HEK293 (cell line): Measurements from ENCODE around the gene SYNM.
A peak's percentile ranks its signal among the peaks of the same experiment; 100 is the strongest.

Source experiments
- BCL11A ChIP-seq: fragments of 450-650 bp; formaldehyde crosslinking; IDR thresholded peaks from 2 replicates; pipeline ENCODE4 v1.5.1; 2016; ENCODE audit warnings: low read depth, missing biosample characterization, missing genetic modification characterization
- CTCF ChIP-seq: fragments of 450-650 bp; formaldehyde crosslinking; IDR thresholded peaks from 2 replicates; pipeline ENCODE4 v1.5.1; 2016; ENCODE audit warnings: missing biosample characterization, missing genetic modification characterization
- ELK4 ChIP-seq: IDR thresholded peaks from 2 replicates; pipeline ENCODE4 v1.6.1; 2011; ENCODE audit warnings: mild to moderate bottlenecking, low read depth, low read length, borderline replicate concordance
- GFI1B ChIP-seq: fragments of 450-650 bp; formaldehyde crosslinking; IDR thresholded peaks from 2 replicates; pipeline ENCODE4 v1.5.1; 2016; ENCODE audit warnings: missing biosample characterization, missing genetic modification characterization
- GLIS2 ChIP-seq: fragments of 450-650 bp; formaldehyde crosslinking; IDR thresholded peaks from 2 replicates; pipeline ENCODE4 v1.5.1; 2016; ENCODE audit warnings: missing biosample characterization, missing genetic modification characterization
- KLF8 ChIP-seq: fragments of 450-650 bp; formaldehyde crosslinking; IDR thresholded peaks from 2 replicates; pipeline ENCODE4 v1.5.1; 2016; ENCODE audit warnings: missing biosample characterization, missing genetic modification characterization
- MZF1 ChIP-seq: fragments of 450-650 bp; formaldehyde crosslinking; IDR thresholded peaks from 2 replicates; pipeline ENCODE4 v1.5.1; 2017; ENCODE audit warnings: missing biosample characterization, missing genetic modification characterization, borderline replicate concordance
- SALL2 ChIP-seq: fragments of 450-650 bp; formaldehyde crosslinking; IDR thresholded peaks from 2 replicates; pipeline ENCODE4 v1.5.0; 2017; ENCODE audit warnings: missing biosample characterization, mild to moderate bottlenecking, missing genetic modification characterization, borderline replicate concordance
- SP2 ChIP-seq: fragments of 450-650 bp; formaldehyde crosslinking; IDR thresholded peaks from 2 replicates; pipeline ENCODE4 v1.5.1; 2016; ENCODE audit warnings: missing biosample characterization, missing genetic modification characterization
- YY2 ChIP-seq: fragments of 450-650 bp; formaldehyde crosslinking; IDR thresholded peaks from 2 replicates; pipeline ENCODE4 v1.5.1; 2016; ENCODE audit warnings: missing biosample characterization, missing genetic modification characterization
- ZBTB21 ChIP-seq: fragments of 450-650 bp; formaldehyde crosslinking; IDR thresholded peaks from 2 replicates; pipeline ENCODE4 v1.5.1; 2017; ENCODE audit warnings: missing biosample characterization, missing genetic modification characterization
- ZBTB7A ChIP-seq: fragments of 450-650 bp; formaldehyde crosslinking; IDR thresholded peaks from 2 replicates; pipeline ENCODE4 v1.5.1; 2016; ENCODE audit warnings: low read depth, missing biosample characterization, missing genetic modification characterization
- ZFP37 ChIP-seq: fragments of 450-650 bp; formaldehyde crosslinking; IDR thresholded peaks from 2 replicates; pipeline ENCODE4 v1.5.1; 2016; ENCODE audit warnings: missing biosample characterization, missing genetic modification characterization
- ZNF146 ChIP-seq: fragments of 450-650 bp; formaldehyde crosslinking; IDR thresholded peaks from 2 replicates; pipeline ENCODE4 v1.5.1; 2016; ENCODE audit warnings: missing biosample characterization, missing genetic modification characterization
- ZNF184 ChIP-seq: fragments of 450-650 bp; IDR thresholded peaks from 2 replicates; pipeline ENCODE4 v1.5.1; 2018; ENCODE audit warnings: missing biosample characterization, mild to moderate bottlenecking, missing genetic modification characterization
- ZNF2 ChIP-seq: fragments of 450-650 bp; formaldehyde crosslinking; IDR thresholded peaks from 2 replicates; pipeline ENCODE4 v1.5.1; 2016; ENCODE audit warnings: missing biosample characterization, missing genetic modification characterization
- ZNF223 ChIP-seq: fragments of 450-650 bp; formaldehyde crosslinking; IDR thresholded peaks from 2 replicates; pipeline ENCODE4 v1.5.1; 2016; ENCODE audit warnings: missing biosample characterization, missing genetic modification characterization
- ZNF266 ChIP-seq: fragments of 450-650 bp; formaldehyde crosslinking; IDR thresholded peaks from 2 replicates; pipeline ENCODE4 v1.5.1; 2016; ENCODE audit warnings: missing biosample characterization, missing genetic modification characterization, low read depth
- ZNF280D ChIP-seq: fragments of 450-650 bp; formaldehyde crosslinking; IDR thresholded peaks from 2 replicates; pipeline ENCODE4 v1.5.1; 2016; ENCODE audit warnings: missing biosample characterization, missing genetic modification characterization
- ZNF292 ChIP-seq: fragments of 450-650 bp; formaldehyde crosslinking; IDR thresholded peaks from 2 replicates; pipeline ENCODE4 v1.5.1; 2016; ENCODE audit warnings: low read depth, missing biosample characterization, missing genetic modification characterization, borderline replicate concordance
- ZNF302 ChIP-seq: fragments of 450-650 bp; formaldehyde crosslinking; IDR thresholded peaks from 2 replicates; pipeline ENCODE4 v1.5.1; 2016; ENCODE audit warnings: missing biosample characterization, missing genetic modification characterization, low read depth
- ZNF350 ChIP-seq: fragments of 450-650 bp; formaldehyde crosslinking; IDR thresholded peaks from 2 replicates; pipeline ENCODE4 v1.5.0; 2017; ENCODE audit warnings: missing biosample characterization, mild to moderate bottlenecking, missing genetic modification characterization
- ZNF416 ChIP-seq: fragments of 450-650 bp; formaldehyde crosslinking; IDR thresholded peaks from 2 replicates; pipeline ENCODE4 v1.5.1; 2016; ENCODE audit warnings: missing biosample characterization, missing genetic modification characterization
- ZNF449 ChIP-seq: fragments of 450-650 bp; formaldehyde crosslinking; IDR thresholded peaks from 2 replicates; pipeline ENCODE4 v1.5.1; 2017; ENCODE audit warnings: missing biosample characterization, mild to moderate bottlenecking, missing genetic modification characterization, moderate library complexity
- ZNF488 ChIP-seq: fragments of 450-650 bp; formaldehyde crosslinking; IDR thresholded peaks from 2 replicates; pipeline ENCODE4 v1.5.1; 2016; ENCODE audit warnings: missing biosample characterization, missing genetic modification characterization
- ZNF544 ChIP-seq: fragments of 450-650 bp; formaldehyde crosslinking; IDR thresholded peaks from 2 replicates; pipeline ENCODE4 v1.5.0; 2017; ENCODE audit warnings: missing biosample characterization, missing genetic modification characterization
- ZNF670 ChIP-seq: fragments of 450-650 bp; formaldehyde crosslinking; IDR thresholded peaks from 2 replicates; pipeline ENCODE4 v1.5.1; 2016; ENCODE audit warnings: missing biosample characterization, missing genetic modification characterization, low read depth
- ZNF677 ChIP-seq: fragments of 450-650 bp; IDR thresholded peaks from 2 replicates; pipeline ENCODE4 v1.5.0; 2018; ENCODE audit warnings: missing biosample characterization, mild to moderate bottlenecking, missing genetic modification characterization, moderate library complexity
- ZNF747 ChIP-seq: fragments of 450-650 bp; formaldehyde crosslinking; IDR thresholded peaks from 2 replicates; pipeline ENCODE4 v1.5.1; 2016; ENCODE audit warnings: missing biosample characterization, missing genetic modification characterization
- ZNF76 ChIP-seq: fragments of 450-650 bp; formaldehyde crosslinking; IDR thresholded peaks from 2 replicates; pipeline ENCODE4; 2016; ENCODE audit warnings: low read depth, missing biosample characterization, missing genetic modification characterization, borderline replicate concordance
- ZNF776 ChIP-seq: fragments of 450-650 bp; formaldehyde crosslinking; IDR thresholded peaks from 2 replicates; pipeline ENCODE4 v1.5.0; 2017; ENCODE audit warnings: missing biosample characterization, missing genetic modification characterization, borderline replicate concordance
- ZSCAN18 ChIP-seq: fragments of 450-650 bp; formaldehyde crosslinking; IDR thresholded peaks from 2 replicates; pipeline ENCODE4 v1.5.1; 2016; ENCODE audit warnings: missing biosample characterization, missing genetic modification characterization
- ZSCAN30 ChIP-seq: fragments of 450-650 bp; IDR thresholded peaks from 2 replicates; pipeline ENCODE4 v1.5.1; 2018; ENCODE audit warnings: missing biosample characterization, mild to moderate bottlenecking, missing genetic modification characterization, moderate library complexity

SYNM gene

DNA sequence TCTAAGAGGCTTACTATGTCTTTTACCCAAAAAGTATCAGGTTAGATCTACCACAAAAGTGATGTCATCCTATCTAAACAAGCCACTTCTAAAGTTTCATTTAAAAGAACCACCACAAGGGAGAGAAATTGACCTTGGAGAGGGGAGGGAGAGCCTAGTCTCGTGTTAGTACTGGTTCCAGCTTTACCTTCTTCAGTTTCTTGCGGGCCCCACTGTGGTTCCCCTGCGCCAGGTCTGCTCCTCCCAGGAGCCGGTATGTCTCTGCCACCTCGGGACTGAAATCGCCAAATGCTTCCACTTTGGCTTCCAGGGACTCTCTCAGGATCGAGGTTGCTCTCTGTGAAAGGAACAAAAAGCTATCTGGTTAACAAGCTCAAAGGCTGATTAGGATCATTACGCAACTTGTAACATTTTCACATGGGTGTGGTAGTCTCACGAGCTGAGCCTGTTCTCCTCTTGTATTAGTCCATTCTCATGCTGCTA is 51.1 kb downstream of the SYNM start (continued):
- no peak for TF ChIP-seq ZNF449 (tag by site-specific recombination)
- TF ChIP-seq GFI1B (tag by site-specific recombination), result no peak
- no peak for TF ChIP-seq ZNF146 (tag by site-specific recombination)
- no peak for TF ChIP-seq ZNF280D (tag by site-specific recombination)
- no peak for TF ChIP-seq ZNF776 (tag by site-specific recombination)
- TF ChIP-seq ELK4, result no peak
- TF ChIP-seq ZNF302 (tag by site-specific recombination), result no peak
- no peak for TF ChIP-seq BCL11A (tag by site-specific recombination)
- TF ChIP-seq SALL2 (tag by site-specific recombination), result no peak
- TF ChIP-seq ZNF266, result no peak
- no peak for TF ChIP-seq ZFP37
- no peak for TF ChIP-seq ZNF670 (tag by site-specific recombination)
- no peak for TF ChIP-seq MZF1 (tag by site-specific recombination)
- no peak for TF ChIP-seq SP2
- TF ChIP-seq ZBTB7A, result no peak
- TF ChIP-seq ZBTB21 (tag by site-specific recombination), result no peak
- TF ChIP-seq GLIS2, result no peak
- no peak for TF ChIP-seq CTCF (tag by site-specific recombination)
- no peak for TF ChIP-seq YY2
- no peak for TF ChIP-seq ZNF544
- 0 out of 2 replicates have a peak, but pooled peaks have one; percentile 33 for TF ChIP-seq ZNF184 (tag by site-specific recombination)
- 0 out of 2 replicates have a peak, but pooled peaks have one; percentile 30 for TF ChIP-seq KLF8
- TF ChIP-seq ZNF677 (tag by site-specific recombination), result no peak
- no peak for TF ChIP-seq ZNF416 (tag by site-specific recombination)
- TF ChIP-seq ZNF747 (tag by site-specific recombination), result no peak
- no peak for TF ChIP-seq ZSCAN30 (tag by site-specific recombination)
- TF ChIP-seq ZNF292 (tag by site-specific recombination), result no peak
- TF ChIP-seq ZNF223 (tag by site-specific recombination), result no peak
- no peak for TF ChIP-seq ZNF2
- TF ChIP-seq ZNF350 (tag by site-specific recombination), result no peak
- no peak for TF ChIP-seq ZNF488 (tag by site-specific recombination)
- TF ChIP-seq ZSCAN18, result no peak
- no peak for TF ChIP-seq ZNF76 (tag by site-specific recombination)
